ENCODE measurements around the gene RPGR. TPM values are rescaled to one million over a fixed set of nuclear protein-coding genes. Genes with fewer than 3 reads are reported as not detected.
A peak's percentile ranks its signal among the peaks of the same experiment; 100 is the strongest.

RPGR gene
- total RNA-seq, 2 experiments from 2014 or later, result 5.3 to 5.9 TPM

- no peaks in the 10 kb centered on the region for H3K9me3 Mint-ChIP-seq
- H3K4me3 Mint-ChIP-seq, result no peak overlapping the region
- CTCF ChIA-PET, result no interaction called here
- H3K27ac Mint-ChIP-seq, result no peak overlapping the region
- POLR2A ChIA-PET, result no interaction called here
- no peaks in the 10 kb centered on the region for H3K36me3 Mint-ChIP-seq (ENCODE audit: low read depth)
- DNase-seq, result no peak
- H3K4me1 Mint-ChIP-seq, result no peaks in the 10 kb centered on the region
- H3K27me3 Mint-ChIP-seq, result peaks cover 5% of the 10 kb centered on the region
These were observed 24.0 kb upstream of the RPGR start for GRCh38 chrX:38351346-38351745.

GRCh38 chrX:38347136-38347535 lies 19.8 kb upstream of the RPGR start:
- H3K4me1 Mint-ChIP-seq, result no peaks in the 10 kb centered on the region
- no peaks in the 10 kb centered on the region for H3K36me3 Mint-ChIP-seq (ENCODE audit: low read depth)
- no peak for DNase-seq
- no peak overlapping the region for H3K27ac Mint-ChIP-seq
- no peaks in the 10 kb centered on the region for H3K9me3 Mint-ChIP-seq
- ChIA-PET CTCF (no interaction called here), POLR2A (no interaction called here)
- H3K27me3 Mint-ChIP-seq, result peaks cover 6% of the 10 kb centered on the region
- no peak overlapping the region for H3K4me3 Mint-ChIP-seq

GRCh38 chrX:38346150-38346549 lies 18.8 kb upstream of the RPGR start:
- Mint-ChIP-seq H3K9me3 (no peaks in the 10 kb centered on the region), H3K4me3 (no peak overlapping the region), H3K36me3 (ENCODE audit: low read depth) (no peaks in the 10 kb centered on the region), H3K27me3 (peaks cover 6% of the 10 kb centered on the region), H3K4me1 (no peaks in the 10 kb centered on the region), H3K27ac (no peak overlapping the region)
- DNase-seq, result no peak
- CTCF ChIA-PET, result no interaction called here
- POLR2A ChIA-PET, result no interaction called here

- ChIA-PET CTCF (interaction anchor here (0.6 kb wide), 1 partner anchor 12 kb away, joined by 3 read pairs; no protein-coding TSS in a partner anchor), POLR2A (no interaction called here)
- no peaks in the 10 kb centered on the region for H3K9me3 Mint-ChIP-seq
- no peaks in the 10 kb centered on the region for H3K36me3 Mint-ChIP-seq (ENCODE audit: low read depth)
- DNase-seq, result no peak
- H3K27ac Mint-ChIP-seq, result no peak overlapping the region
- peaks cover 5% of the 10 kb centered on the region for H3K27me3 Mint-ChIP-seq
- H3K4me3 Mint-ChIP-seq, result no peak overlapping the region
- no peaks in the 10 kb centered on the region for H3K4me1 Mint-ChIP-seq
These were observed 15.8 kb upstream of the RPGR start for GRCh38 chrX:38342853-38343778.

- DNase-seq, result no peak
- no peak overlapping the region for H3K4me3 Mint-ChIP-seq
- POLR2A ChIA-PET, result no interaction called here
- no peaks in the 10 kb centered on the region for H3K36me3 Mint-ChIP-seq (ENCODE audit: low read depth)
- H3K27ac Mint-ChIP-seq, result no peak overlapping the region
- no peaks in the 10 kb centered on the region for H3K9me3 Mint-ChIP-seq
- no peaks in the 10 kb centered on the region for H3K4me1 Mint-ChIP-seq
- CTCF ChIA-PET, result no interaction called here
- peaks cover 1% of the 10 kb centered on the region for H3K27me3 Mint-ChIP-seq
These were observed 14.1 kb upstream of the RPGR start for GRCh38 chrX:38341442-38341841.

GRCh38 chrX:38336538-38337240 lies 9.4 kb upstream of the RPGR start:
- Mint-ChIP-seq H3K4me1 (no peaks in the 10 kb centered on the region), H3K36me3 (ENCODE audit: low read depth) (no peaks in the 10 kb centered on the region), H3K27ac (no peak overlapping the region), H3K4me3 (no peak overlapping the region), H3K27me3 (peaks cover 2% of the 10 kb centered on the region), H3K9me3 (no peaks in the 10 kb centered on the region)
- no peak for DNase-seq
- ChIA-PET POLR2A (no interaction called here), CTCF (interaction anchor here (0.7 kb wide), 1 partner anchor 10 kb away, joined by 3 read pairs; the partner anchor contains the start of gene RPGR)

GRCh38 chrX:38335382-38335781 lies 8.1 kb upstream of the RPGR start:
- CTCF ChIA-PET, result no interaction called here
- Mint-ChIP-seq H3K4me1 (no peaks in the 10 kb centered on the region), H3K27me3 (peaks cover 2% of the 10 kb centered on the region), H3K27ac (no peak overlapping the region), H3K36me3 (ENCODE audit: low read depth) (no peaks in the 10 kb centered on the region), H3K9me3 (no peaks in the 10 kb centered on the region), H3K4me3 (no peak overlapping the region)
- no peak for DNase-seq
- POLR2A ChIA-PET, result no interaction called here

GRCh38 chrX:38332505-38332904 lies 5.2 kb upstream of the RPGR start:
- H3K27ac Mint-ChIP-seq, result no peak overlapping the region
- POLR2A ChIA-PET, result no interaction called here
- no peak overlapping the region for H3K4me3 Mint-ChIP-seq
- no peaks in the 10 kb centered on the region for H3K9me3 Mint-ChIP-seq
- H3K27me3 Mint-ChIP-seq, result peaks cover 2% of the 10 kb centered on the region
- CTCF ChIA-PET, result interaction anchor here (0.8 to 0.9 kb wide), 2 partner anchors 10 to 121 kb away, joined by 3 read pairs; no protein-coding TSS in a partner anchor
- H3K36me3 Mint-ChIP-seq (ENCODE audit: low read depth), result no peaks in the 10 kb centered on the region
- no peak for DNase-seq
- H3K4me1 Mint-ChIP-seq, result peaks cover 9% of the 10 kb centered on the region

GRCh38 chrX:38327775-38328081 lies 419 bp upstream of the RPGR start:
- DNase-seq, result no peak
- POLR2A ChIA-PET, result no interaction called here
- Mint-ChIP-seq H3K27ac (peak overlapping the region; percentile 94), H3K36me3 (ENCODE audit: low read depth) (no peaks in the 10 kb centered on the region), H3K9me3 (no peaks in the 10 kb centered on the region), H3K4me3 (peak overlapping the region; percentile 89), H3K27me3 (no peaks in the 10 kb centered on the region), H3K4me1 (peaks cover 20% of the 10 kb centered on the region)
- CTCF ChIA-PET, result interaction anchor here (0.8 to 1.5 kb wide), 7 partner anchors 12 to 141 kb away, joined by 3 to 5 read pairs (median 3); no protein-coding TSS in a partner anchor

GRCh38 chrX:38326086-38326485 lies 1.2 kb downstream of the RPGR start:
- peaks cover 20% of the 10 kb centered on the region for H3K4me1 Mint-ChIP-seq
- ChIA-PET CTCF (interaction anchor here (1.1 to 1.3 kb wide), 3 partner anchors 12 to 62 kb away, joined by 3 to 5 read pairs (median 5); no protein-coding TSS in a partner anchor), POLR2A (no interaction called here)
- peak overlapping the region; percentile 89 for H3K4me3 Mint-ChIP-seq
- no peaks in the 10 kb centered on the region for H3K27me3 Mint-ChIP-seq
- peak overlapping the region; percentile 94 for H3K27ac Mint-ChIP-seq
- H3K9me3 Mint-ChIP-seq, result no peaks in the 10 kb centered on the region
- no peaks in the 10 kb centered on the region for H3K36me3 Mint-ChIP-seq (ENCODE audit: low read depth)
- no peak for DNase-seq

GRCh38 chrX:38320819-38321218 lies 6.5 kb downstream of the RPGR start:
- H3K4me3 Mint-ChIP-seq, result no peak overlapping the region
- no peaks in the 10 kb centered on the region for H3K27me3 Mint-ChIP-seq
- POLR2A ChIA-PET, result no interaction called here
- peaks cover 4% of the 10 kb centered on the region for H3K4me1 Mint-ChIP-seq
- H3K27ac Mint-ChIP-seq, result no peak overlapping the region
- no peaks in the 10 kb centered on the region for H3K9me3 Mint-ChIP-seq
- peaks cover 2% of the 10 kb centered on the region for H3K36me3 Mint-ChIP-seq (ENCODE audit: low read depth)
- CTCF ChIA-PET, result no interaction called here
- DNase-seq, result no peak

- Mint-ChIP-seq H3K4me3 (no peak overlapping the region), H3K9me3 (no peaks in the 10 kb centered on the region), H3K27ac (no peak overlapping the region), H3K4me1 (no peaks in the 10 kb centered on the region), H3K27me3 (no peaks in the 10 kb centered on the region), H3K36me3 (ENCODE audit: low read depth) (peaks cover 2% of the 10 kb centered on the region)
- DNase-seq, result no peak
- ChIA-PET CTCF (no interaction called here), POLR2A (no interaction called here)
These were observed 8.7 kb downstream of the RPGR start for GRCh38 chrX:38318606-38319005.

- ChIA-PET POLR2A (no interaction called here), CTCF (no interaction called here)
- Mint-ChIP-seq H3K27me3 (no peaks in the 10 kb centered on the region), H3K36me3 (ENCODE audit: low read depth) (peaks cover 2% of the 10 kb centered on the region), H3K4me1 (no peaks in the 10 kb centered on the region), H3K9me3 (no peaks in the 10 kb centered on the region), H3K27ac (no peak overlapping the region), H3K4me3 (no peak overlapping the region)
- DNase-seq, result no peak
These were observed 9.1 kb downstream of the RPGR start for GRCh38 chrX:38318196-38318595.

Measured in activated CD4-positive, alpha-beta T cell treated with anti-CD3 and anti-CD28 coated beads, Interleukin-2, amount 10 ng/mL, durations not matched to agents 7 days and 5 days (primary cell).